Neuronal stem cell (in vitro differentiated cells): Measurements from ENCODE around the gene SP140L.
"Not testable (repeated sequence)": the region's sequence is repeated elsewhere in the genome, so short reads cannot be mapped to it uniquely, and the experiment has no call there.

Experiments used
- DNase-seq: peaks from one replicate; pipeline ENCODE4 v3.0.0-alpha.2; 2013; ENCODE audit warnings: low spot score
- H2AFZ ChIP-seq: one replicate; pipeline ENCODE4 v1.6.1; 2013; ENCODE audit warnings: mild to moderate bottlenecking, low read length, inconsistent platforms
- H2AK5ac ChIP-seq: 2 replicates; pipeline ENCODE4 v1.6.1; 2013; ENCODE audit warnings: low read depth, mild to moderate bottlenecking, inconsistent platforms, low read length, moderate library complexity, mixed read lengths
- H2BK120ac ChIP-seq: 2 replicates; pipeline ENCODE4 v1.6.1; 2013; ENCODE audit warnings: low read depth, mild to moderate bottlenecking, inconsistent platforms, low read length, moderate library complexity, mixed read lengths
- H2BK12ac ChIP-seq: one replicate; pipeline ENCODE4 v1.6.1; 2013; ENCODE audit warnings: low read length, inconsistent platforms
- H2BK15ac ChIP-seq: 2 replicates; pipeline ENCODE4 v1.6.1; 2013; ENCODE audit warnings: mild to moderate bottlenecking, low read length, inconsistent platforms, mixed read lengths
- H2BK5ac ChIP-seq: one replicate; pipeline ENCODE4 v1.6.1; 2013; ENCODE audit warnings: inconsistent platforms, mild to moderate bottlenecking, low read length, moderate library complexity
- H3K14ac ChIP-seq: one replicate; pipeline ENCODE4 v1.6.1; 2013; ENCODE audit warnings: low read length, inconsistent platforms
- H3K18ac ChIP-seq: 2 replicates; pipeline ENCODE4 v1.6.1; 2013; ENCODE audit warnings: low read length, inconsistent platforms
- H3K23ac ChIP-seq: 2 replicates; pipeline ENCODE4 v1.6.1; 2013; ENCODE audit warnings: low read depth, mild to moderate bottlenecking, mixed read lengths, low read length, inconsistent platforms; ENCODE audit not compliant: poor library complexity
- H3K27ac ChIP-seq: replicated peaks from 3 replicates; pipeline ENCODE4 v1.5.1; 2013; ENCODE audit warnings: low read length, inconsistent platforms
- H3K27me3 ChIP-seq, 3 experiments: 2 replicates each; pipeline ENCODE4 v1.6.1; 2013; ENCODE audit warnings: low read length in 3 of 3, mild to moderate bottlenecking in 2 of 3, inconsistent platforms in 1 of 3, low read depth in 1 of 3, mixed read lengths in 1 of 3, moderate library complexity in 1 of 3; ENCODE audit not compliant: control insufficient read depth in 3 of 3, insufficient read depth in 3 of 3
- H3K36me3 ChIP-seq, 2 donors: replicated peaks in 1 of 2; 2 replicates each; pipeline ENCODE4 v1.6.1; 2013; ENCODE audit warnings: low read length in 2 of 2; ENCODE audit not compliant: control insufficient read depth in 2 of 2, insufficient read depth in 2 of 2
- H3K4ac ChIP-seq: 2 replicates; pipeline ENCODE4 v1.6.1; 2013; ENCODE audit warnings: inconsistent platforms, mild to moderate bottlenecking, low read length, moderate library complexity
- H3K4me1 ChIP-seq, 2 donors: 1 replicate in 1 of 2; 2 replicates in 1 of 2; pipeline ENCODE4 v1.6.1; 2013; ENCODE audit warnings: low read length in 2 of 2, low read depth in 1 of 2; ENCODE audit not compliant: control insufficient read depth in 2 of 2, insufficient read depth in 1 of 2
- H3K4me2 ChIP-seq: one replicate; pipeline ENCODE4 v1.6.1; 2013; ENCODE audit warnings: mild to moderate bottlenecking, low read length, inconsistent platforms; ENCODE audit not compliant: insufficient read depth, poor library complexity, severe bottlenecking
- H3K4me3 ChIP-seq, 2 donors: 2 replicates each; pipeline ENCODE4 v1.5.1; 2013; ENCODE audit warnings: low read length in 2 of 2, mild to moderate bottlenecking in 2 of 2, inconsistent platforms in 1 of 2, moderate library complexity in 1 of 2
- H3K79me1 ChIP-seq: one replicate; pipeline ENCODE4 v1.6.1; 2013; ENCODE audit warnings: low read depth, mild to moderate bottlenecking, inconsistent platforms, low read length, moderate library complexity
- H3K9ac ChIP-seq: one replicate; pipeline ENCODE4 v1.6.1; 2013; ENCODE audit warnings: mild to moderate bottlenecking, low read depth, low read length, inconsistent platforms; ENCODE audit not compliant: poor library complexity
- H3K9me3 ChIP-seq, 2 donors: replicated peaks in 1 of 2; 2 replicates each; pipeline versions ENCODE3 to v1.6.1; 2013; ENCODE audit warnings: low read length in 2 of 2, mild to moderate bottlenecking in 2 of 2, inconsistent platforms in 1 of 2, low read depth in 1 of 2, mixed read lengths in 1 of 2, moderate library complexity in 1 of 2; ENCODE audit not compliant: control insufficient read depth in 2 of 2, insufficient read depth in 1 of 2
- H4K8ac ChIP-seq: one replicate; pipeline ENCODE4 v1.6.1; 2013; ENCODE audit warnings: low read depth, mild to moderate bottlenecking, inconsistent platforms, low read length, moderate library complexity
- H4K91ac ChIP-seq: one replicate; pipeline ENCODE4 v1.6.1; 2013; ENCODE audit warnings: low read length, low read depth, mild to moderate bottlenecking, inconsistent platforms; ENCODE audit not compliant: poor library complexity
- WGBS, 2 donors: extraction: QIAGEN DNeasy Blood & Tissue Kit; methylation state at CpG; one replicate each; pipeline ENCODE4 v1.1.7; 2013; ENCODE audit warnings: missing lambda C conversion rate in 2 of 2, mixed read lengths in 1 of 2; ENCODE audit not compliant: insufficient read length in 2 of 2, insufficient replicate concordance in 1 of 2; ENCODE audit errors: extremely low coverage in 2 of 2; 5-methylcytosine and 5-hydroxymethylcytosine counted together

SP140L gene

DNA sequence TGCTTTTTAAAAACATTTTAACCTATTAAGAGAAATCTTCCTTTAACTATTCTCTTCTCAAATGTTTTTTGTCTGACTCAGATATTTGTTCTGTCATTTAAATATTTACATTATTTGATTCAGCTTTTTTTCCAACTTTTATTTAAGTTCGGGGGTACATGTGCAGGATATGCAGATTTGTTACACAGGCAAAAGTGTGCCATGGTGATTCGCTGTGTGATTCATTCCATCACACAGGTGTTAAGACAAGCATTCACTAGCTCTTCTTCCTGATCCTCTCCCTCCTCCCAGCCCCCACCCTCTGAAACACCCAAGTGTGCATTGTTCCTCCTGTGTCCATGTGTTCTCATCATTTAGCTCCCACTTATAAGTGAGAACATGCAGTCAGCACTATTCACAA is 108.4 kb downstream of the SP140L start:
- Histone ChIP-seq H2AFZ (no peak overlapping the region), H3K36me3 (no peaks in the 10 kb centered on the region), H3K14ac (no peak overlapping the region), H2BK5ac (no peak overlapping the region), H3K79me1 (no peaks in the 10 kb centered on the region), H3K18ac (no peak overlapping the region), H3K9me3 (no peaks in the 10 kb centered on the region), H2AK5ac (no peak overlapping the region), H3K27me3 (no peaks in the 10 kb centered on the region), H3K9ac (no peak overlapping the region), H3K4me3 (no peak overlapping the region), H4K91ac (no peak overlapping the region), H3K4me1 (no peaks in the 10 kb centered on the region), H2BK15ac (no peak overlapping the region), H4K8ac (no peak overlapping the region), H3K27ac (no peak overlapping the region), H3K4ac (no peak overlapping the region), H2BK12ac (no peak overlapping the region), H3K23ac (no peak overlapping the region), H3K4me2 (no peak overlapping the region), H2BK120ac (no peak overlapping the region)
- DNase-seq: no peak
- no CpG with 5 or more reads among the region's 2 CpGs for whole genome bisulfite sequencing, 2 donors

DNA sequence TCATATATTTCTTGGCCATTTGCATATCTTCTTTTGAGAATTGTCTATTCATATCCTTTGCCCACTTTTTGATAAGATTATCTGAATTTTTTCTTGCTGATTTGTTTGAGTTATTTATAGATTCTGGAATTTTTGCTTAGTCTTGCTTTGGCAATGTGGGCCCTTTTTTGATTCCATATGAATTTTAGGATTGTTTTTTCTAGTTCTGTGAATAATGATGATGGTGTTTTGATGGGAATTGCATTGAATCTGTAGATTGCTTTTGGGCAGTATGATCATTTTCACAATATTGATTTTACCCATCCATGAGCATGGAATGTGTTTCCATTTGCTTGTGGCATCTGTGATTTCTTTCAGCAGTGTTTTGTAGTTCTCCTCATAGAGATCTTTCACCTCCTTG is 112.1 kb downstream of the SP140L start:
- not testable (repeated sequence) for H3K18ac ChIP-seq, H2BK15ac ChIP-seq, H3K9me3 ChIP-seq, H3K4ac ChIP-seq, H3K14ac ChIP-seq, H3K36me3 ChIP-seq, H3K4me2 ChIP-seq, H2AK5ac ChIP-seq, H4K8ac ChIP-seq, H2BK5ac ChIP-seq, H3K79me1 ChIP-seq, H3K23ac ChIP-seq, DNase-seq, H3K27me3 ChIP-seq, H3K9ac ChIP-seq, H3K27ac ChIP-seq, H2AFZ ChIP-seq, H2BK12ac ChIP-seq, H3K4me3 ChIP-seq, H3K4me1 ChIP-seq, H2BK120ac ChIP-seq, H4K91ac ChIP-seq

DNA sequence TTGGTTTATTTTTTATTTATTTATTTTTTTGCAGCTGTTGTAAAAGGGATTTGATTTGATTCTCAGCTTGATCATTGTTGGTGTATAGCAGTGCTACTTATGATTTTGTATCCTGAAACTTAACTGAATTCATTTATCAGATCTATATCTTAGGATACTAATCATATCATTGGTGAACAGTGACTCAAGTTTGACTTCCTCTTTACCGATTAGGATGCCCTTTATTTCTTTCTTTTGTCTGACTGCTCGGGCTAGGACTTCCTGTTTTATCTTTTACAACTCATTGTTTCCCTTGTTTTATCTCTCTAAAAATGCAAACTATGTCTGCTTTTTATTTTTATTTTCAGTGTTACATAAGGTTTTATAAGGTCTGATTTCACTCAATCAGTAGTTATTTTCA is 112.6 kb downstream of the SP140L start:
- no peak overlapping the region for H4K91ac ChIP-seq
- no peak overlapping the region for H2AK5ac ChIP-seq
- no peak overlapping the region for H3K4me3 ChIP-seq
- H3K27me3 ChIP-seq: no peaks in the 10 kb centered on the region
- H2BK5ac ChIP-seq: no peak overlapping the region
- H3K9me3 ChIP-seq: no peaks in the 10 kb centered on the region
- no peak overlapping the region for H3K4ac ChIP-seq
- H2BK15ac ChIP-seq: no peak overlapping the region
- H3K14ac ChIP-seq: no peak overlapping the region
- H2AFZ ChIP-seq: peak overlapping the region; percentile 64
- H4K8ac ChIP-seq: no peak overlapping the region
- no peak overlapping the region for H3K23ac ChIP-seq
- no peak overlapping the region for H2BK12ac ChIP-seq
- no peak overlapping the region for H3K4me2 ChIP-seq
- no peak for DNase-seq
- H3K27ac ChIP-seq: no peak overlapping the region
- WGBS, 2 donors: no CpG with 5 or more reads among the region's 2 CpGs
- H3K9ac ChIP-seq: no peak overlapping the region
- H3K4me1 ChIP-seq: no peaks in the 10 kb centered on the region
- no peak overlapping the region for H2BK120ac ChIP-seq
- H3K18ac ChIP-seq: no peak overlapping the region
- no peaks in the 10 kb centered on the region for H3K36me3 ChIP-seq
- H3K79me1 ChIP-seq: no peaks in the 10 kb centered on the region

DNA sequence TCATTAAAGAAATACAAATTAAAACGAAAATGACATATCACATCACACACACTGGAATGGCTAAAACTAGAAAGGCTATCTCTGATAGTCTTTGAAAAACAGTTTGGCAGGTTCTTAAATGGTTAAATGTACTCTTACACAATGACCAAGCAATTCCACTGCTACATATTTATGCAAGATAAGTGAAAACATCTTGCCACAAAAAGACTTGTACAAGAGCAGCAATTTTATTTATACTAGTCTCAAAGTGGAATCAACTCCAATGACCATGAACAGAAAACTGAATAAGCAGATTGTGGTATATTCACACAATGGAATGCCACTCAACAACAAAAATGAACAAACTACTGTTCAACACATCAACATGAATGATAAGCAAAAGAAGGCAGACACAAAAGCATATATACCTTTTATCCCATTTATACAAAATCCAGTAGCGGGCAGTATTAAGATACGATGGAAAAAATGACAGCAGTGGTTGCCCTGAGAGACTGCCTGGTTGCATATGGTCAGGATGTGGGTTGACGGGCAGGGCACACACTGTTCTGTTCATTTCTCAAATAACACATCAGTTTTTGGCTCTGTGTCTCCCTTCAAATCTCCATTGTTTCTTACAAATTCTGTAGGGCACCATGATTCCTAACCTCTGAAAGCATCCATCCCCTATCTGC is 114.4 kb downstream of the SP140L start:
- no CpG with 5 or more reads among the region's 4 CpGs for WGBS, 2 donors
- H2BK5ac ChIP-seq: no peak overlapping the region
- H2BK12ac ChIP-seq: no peak overlapping the region

More for the DNA sequence above, 114.4 kb downstream of the SP140L start:
- no peak for DNase-seq
- H3K4ac ChIP-seq: no peak overlapping the region
- no peak overlapping the region for H4K91ac ChIP-seq
- H2AFZ ChIP-seq: no peak overlapping the region
- no peak overlapping the region for H3K4me3 ChIP-seq
- no peak overlapping the region for H3K9ac ChIP-seq
- H3K14ac ChIP-seq: no peak overlapping the region
- no peak overlapping the region for H2AK5ac ChIP-seq
- H3K27me3 ChIP-seq: no peaks in the 10 kb centered on the region
- H3K79me1 ChIP-seq: no peaks in the 10 kb centered on the region
- no peak overlapping the region for H2BK15ac ChIP-seq
- H3K4me1 ChIP-seq: no peaks in the 10 kb centered on the region
- no peak overlapping the region for H3K4me2 ChIP-seq
- no peak overlapping the region for H3K23ac ChIP-seq
- no peak overlapping the region for H3K27ac ChIP-seq
- H4K8ac ChIP-seq: no peak overlapping the region
- no peak overlapping the region for H3K18ac ChIP-seq
- no peaks in the 10 kb centered on the region for H3K36me3 ChIP-seq
- no peak overlapping the region for H2BK120ac ChIP-seq
- H3K9me3 ChIP-seq: no peaks in the 10 kb centered on the region
